Measurements from ENCODE around the gene M6PR.

DNA sequence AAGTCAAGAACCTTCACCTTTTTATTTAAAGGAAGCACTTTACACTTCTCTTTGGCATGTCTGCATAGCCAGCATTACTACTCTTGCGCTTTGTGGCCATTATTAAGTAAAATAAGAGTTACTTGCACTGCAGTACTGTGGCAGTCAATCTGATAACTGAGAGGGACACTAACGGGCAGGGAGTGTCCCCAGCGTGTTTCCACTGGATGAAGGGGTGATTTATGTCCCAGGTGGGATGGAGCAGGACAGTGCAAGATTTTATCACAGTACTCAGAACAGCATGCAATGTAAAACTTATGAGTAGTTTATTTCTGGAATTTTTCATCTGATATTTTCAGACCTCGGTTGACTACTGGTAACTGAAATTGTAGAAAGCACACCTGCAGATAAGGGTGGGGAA lies 8.1 kb upstream of the M6PR start:
- TF ChIP-seq, protein P1, sequence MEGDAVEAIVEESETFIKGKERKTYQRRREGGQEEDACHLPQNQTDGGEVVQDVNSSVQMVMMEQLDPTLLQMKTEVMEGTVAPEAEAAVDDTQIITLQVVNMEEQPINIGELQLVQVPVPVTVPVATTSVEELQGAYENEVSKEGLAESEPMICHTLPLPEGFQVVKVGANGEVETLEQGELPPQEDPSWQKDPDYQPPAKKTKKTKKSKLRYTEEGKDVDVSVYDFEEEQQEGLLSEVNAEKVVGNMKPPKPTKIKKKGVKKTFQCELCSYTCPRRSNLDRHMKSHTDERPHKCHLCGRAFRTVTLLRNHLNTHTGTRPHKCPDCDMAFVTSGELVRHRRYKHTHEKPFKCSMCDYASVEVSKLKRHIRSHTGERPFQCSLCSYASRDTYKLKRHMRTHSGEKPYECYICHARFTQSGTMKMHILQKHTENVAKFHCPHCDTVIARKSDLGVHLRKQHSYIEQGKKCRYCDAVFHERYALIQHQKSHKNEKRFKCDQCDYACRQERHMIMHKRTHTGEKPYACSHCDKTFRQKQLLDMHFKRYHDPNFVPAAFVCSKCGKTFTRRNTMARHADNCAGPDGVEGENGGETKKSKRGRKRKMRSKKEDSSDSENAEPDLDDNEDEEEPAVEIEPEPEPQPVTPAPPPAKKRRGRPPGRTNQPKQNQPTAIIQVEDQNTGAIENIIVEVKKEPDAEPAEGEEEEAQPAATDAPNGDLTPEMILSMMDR (IDR thresholded peaks at IDR 0.05), result no peak
- TF ChIP-seq POLR2A (IDR thresholded peaks at IDR 0.05), result no peak
